Neural cell (in vitro differentiated cells): ENCODE results near the gene SLC35E4. TPM values are rescaled to one million over a fixed set of nuclear protein-coding genes. Genes with fewer than 3 reads are reported as not detected.

Experiments
- H2AFZ ChIP-seq: fragments of 200-600, 300-800 bp; sonication (generic), shearing (Covaris generic); 2 replicates; pipeline ENCODE4 v1.6.0; 2014; ENCODE audit warnings: low read depth, mild to moderate bottlenecking, antibody characterized with exemption, low read length, moderate library complexity
- H3F3A ChIP-seq: fragments of 200-600 bp; shearing (Covaris generic); 2 replicates; pipeline ENCODE4 v1.6.1; 2016; ENCODE audit warnings: mild to moderate bottlenecking, moderate library complexity, mixed read lengths, antibody characterized with exemption, low read length; ENCODE audit not compliant: insufficient read depth, poor library complexity, severe bottlenecking
- H3K27ac ChIP-seq: fragments of 200-600, 300-800 bp; sonication (generic), shearing (Covaris generic); 2 replicates; pipeline ENCODE4 v1.5.1; 2014; ENCODE audit warnings: mild to moderate bottlenecking, low read length, moderate library complexity
- H3K27me3 ChIP-seq: fragments of 300-800, 200-600 bp; sonication (generic), shearing (Covaris generic); 2 replicates; pipeline ENCODE4 v1.6.0; 2014; ENCODE audit warnings: mild to moderate bottlenecking, low read depth, low read length, moderate library complexity; ENCODE audit not compliant: insufficient read depth
- H3K36me3 ChIP-seq: fragments of 300-800, 200-600 bp; sonication (generic), shearing (Covaris generic); 2 replicates; pipeline ENCODE4 v1.5.1; 2014; ENCODE audit warnings: mild to moderate bottlenecking, antibody characterized with exemption, low read length, moderate library complexity; ENCODE audit not compliant: insufficient read depth
- H3K4me2 ChIP-seq: fragments of 300-800, 200-600 bp; sonication (generic), shearing (Covaris generic); 2 replicates; pipeline ENCODE4 v1.6.0; 2014; ENCODE audit warnings: mild to moderate bottlenecking, low read length
- H3K4me3 ChIP-seq: fragments of 300-800, 200-600 bp; sonication (generic), shearing (Covaris generic); 2 replicates; pipeline ENCODE4 v1.5.1; 2014; ENCODE audit warnings: mild to moderate bottlenecking, low read length, moderate library complexity
- H3K79me2 ChIP-seq: fragments of 200-600 bp; shearing (Covaris generic); replicated peaks from 2 replicates; pipeline ENCODE4 v1.6.0; 2014; ENCODE audit warnings: mild to moderate bottlenecking, low read length, moderate library complexity; ENCODE audit not compliant: insufficient read depth
- H3K9ac ChIP-seq: fragments of 300-800, 200-600 bp; sonication (generic), shearing (Covaris generic); 2 replicates; pipeline ENCODE4 v1.6.1; 2016; ENCODE audit warnings: mild to moderate bottlenecking, low read length, mixed read lengths
- H3K9me2 ChIP-seq: fragments of 200-600 bp; shearing (Covaris generic); 2 replicates; pipeline ENCODE4 v1.6.1; 2016; ENCODE audit warnings: mild to moderate bottlenecking, low read length, mixed read lengths; ENCODE audit not compliant: insufficient read depth
- H3K9me3 ChIP-seq: fragments of 200-600, 300-800 bp; sonication (generic), shearing (Covaris generic); 2 replicates; pipeline ENCODE4 v1.6.1; 2016; ENCODE audit warnings: mild to moderate bottlenecking, mixed run types, low read length, moderate library complexity, mixed read lengths
- H4K20me1 ChIP-seq: fragments of 200-600 bp; shearing (Covaris generic); 2 replicates; pipeline ENCODE4 v1.6.1; 2016; ENCODE audit warnings: mild to moderate bottlenecking, mixed run types; ENCODE audit not compliant: insufficient read depth
- CTCF ChIP-seq: fragments of 450-650 bp; IDR thresholded peaks from 2 replicates; pipeline ENCODE4 v1.5.1; 2014; ENCODE audit warnings: antibody characterized with exemption, mild to moderate bottlenecking, moderate library complexity; ENCODE audit not compliant: poor library complexity, severe bottlenecking
- EP300 ChIP-seq: fragments of 450-650 bp; conservative IDR thresholded peaks from 2 replicates; pipeline ENCODE4 v1.6.1; 2014; ENCODE audit warnings: antibody characterized with exemption, mild to moderate bottlenecking, moderate library complexity; ENCODE audit not compliant: poor library complexity, severe bottlenecking
- EZH2 ChIP-seq: fragments of 200-600, 300-800 bp; shearing (Covaris generic), sonication (generic); IDR thresholded peaks from 2 replicates; pipeline ENCODE4 v1.6.1; 2014; ENCODE audit warnings: antibody characterized with exemption, low read length, borderline replicate concordance, mild to moderate bottlenecking; ENCODE audit not compliant: insufficient read depth, poor library complexity, severe bottlenecking
- MXI1 ChIP-seq: fragments of 450-650 bp; conservative IDR thresholded peaks from 2 replicates; pipeline ENCODE4 v1.6.1; 2014; ENCODE audit warnings: antibody characterized with exemption, mild to moderate bottlenecking; ENCODE audit not compliant: poor library complexity, severe bottlenecking
- POLR2AphosphoS5 ChIP-seq: IDR thresholded peaks from 2 replicates; pipeline ENCODE4 v1.6.1; 2012
- RAD21 ChIP-seq: fragments of 450-650 bp; conservative IDR thresholded peaks from 2 replicates; pipeline ENCODE4 v1.6.1; 2014; ENCODE audit warnings: antibody characterized with exemption, mild to moderate bottlenecking, moderate library complexity
- SMC3 ChIP-seq: fragments of 450-650 bp; conservative IDR thresholded peaks from 2 replicates; pipeline ENCODE4 v1.6.1; 2014; ENCODE audit warnings: antibody characterized with exemption, mild to moderate bottlenecking, moderate library complexity; ENCODE audit not compliant: poor library complexity
- TAF1 ChIP-seq: IDR thresholded peaks from 2 replicates; pipeline ENCODE4 v1.6.1; 2012; ENCODE audit warnings: low read depth
- polyA plus RNA-seq: library from polyadenylated mRNA; depleted of rRNA; stranded (reverse); fragments of >200 nt; gene quantifications from 2 replicates; pipeline ENCODE4 v1.2.3, GENCODE V29; 2014
- TF ChIP-seq, protein P1 (sequence below): IDR thresholded peaks from 2 replicates; pipeline ENCODE4 v1.6.1; 2012; ENCODE audit warnings: borderline replicate concordance

Gene SLC35E4
- polyA plus RNA-seq, 1 donor from 2014 or later = 5.5 TPM

- H3K4me2 ChIP-seq = no peak overlapping the region
- H3K27me3 ChIP-seq = no peaks in the 10 kb centered on the region
- H2AFZ ChIP-seq = no peak overlapping the region
- H3K79me2 ChIP-seq = peaks cover 7% of the 10 kb centered on the region
- H3K9me3 ChIP-seq = no peaks in the 10 kb centered on the region
- H3F3A ChIP-seq = no peaks in the 10 kb centered on the region
- TF ChIP-seq, protein P1, sequence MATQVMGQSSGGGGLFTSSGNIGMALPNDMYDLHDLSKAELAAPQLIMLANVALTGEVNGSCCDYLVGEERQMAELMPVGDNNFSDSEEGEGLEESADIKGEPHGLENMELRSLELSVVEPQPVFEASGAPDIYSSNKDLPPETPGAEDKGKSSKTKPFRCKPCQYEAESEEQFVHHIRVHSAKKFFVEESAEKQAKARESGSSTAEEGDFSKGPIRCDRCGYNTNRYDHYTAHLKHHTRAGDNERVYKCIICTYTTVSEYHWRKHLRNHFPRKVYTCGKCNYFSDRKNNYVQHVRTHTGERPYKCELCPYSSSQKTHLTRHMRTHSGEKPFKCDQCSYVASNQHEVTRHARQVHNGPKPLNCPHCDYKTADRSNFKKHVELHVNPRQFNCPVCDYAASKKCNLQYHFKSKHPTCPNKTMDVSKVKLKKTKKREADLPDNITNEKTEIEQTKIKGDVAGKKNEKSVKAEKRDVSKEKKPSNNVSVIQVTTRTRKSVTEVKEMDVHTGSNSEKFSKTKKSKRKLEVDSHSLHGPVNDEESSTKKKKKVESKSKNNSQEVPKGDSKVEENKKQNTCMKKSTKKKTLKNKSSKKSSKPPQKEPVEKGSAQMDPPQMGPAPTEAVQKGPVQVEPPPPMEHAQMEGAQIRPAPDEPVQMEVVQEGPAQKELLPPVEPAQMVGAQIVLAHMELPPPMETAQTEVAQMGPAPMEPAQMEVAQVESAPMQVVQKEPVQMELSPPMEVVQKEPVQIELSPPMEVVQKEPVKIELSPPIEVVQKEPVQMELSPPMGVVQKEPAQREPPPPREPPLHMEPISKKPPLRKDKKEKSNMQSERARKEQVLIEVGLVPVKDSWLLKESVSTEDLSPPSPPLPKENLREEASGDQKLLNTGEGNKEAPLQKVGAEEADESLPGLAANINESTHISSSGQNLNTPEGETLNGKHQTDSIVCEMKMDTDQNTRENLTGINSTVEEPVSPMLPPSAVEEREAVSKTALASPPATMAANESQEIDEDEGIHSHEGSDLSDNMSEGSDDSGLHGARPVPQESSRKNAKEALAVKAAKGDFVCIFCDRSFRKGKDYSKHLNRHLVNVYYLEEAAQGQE = no peak
- TF ChIP-seq TAF1 = no peak
- TF ChIP-seq EP300 = no peak
- no peak for TF ChIP-seq SMC3
- no peak for TF ChIP-seq EZH2
- no peak for TF ChIP-seq MXI1
- no peak for TF ChIP-seq RAD21
- TF ChIP-seq CTCF = no peak
- no peak for TF ChIP-seq POLR2AphosphoS5
- H3K4me3 ChIP-seq = peak overlapping the region; percentile 79
- no peaks in the 10 kb centered on the region for H3K36me3 ChIP-seq
- H3K9me2 ChIP-seq = no peaks in the 10 kb centered on the region
- H3K9ac ChIP-seq = no peak overlapping the region
- H3K27ac ChIP-seq = no peak overlapping the region
- no peaks in the 10 kb centered on the region for H4K20me1 ChIP-seq
Observed at GRCh38 chr22:30665786-30666185, 30.2 kb downstream of the SLC35E4 start.

- Histone ChIP-seq H4K20me1 (no peaks in the 10 kb centered on the region), H3K9ac (peak overlapping the region; percentile 68), H3K36me3 (no peaks in the 10 kb centered on the region), H3F3A (no peaks in the 10 kb centered on the region), H3K79me2 (peaks cover 7% of the 10 kb centered on the region), H3K9me3 (no peaks in the 10 kb centered on the region), H3K4me3 (peak overlapping the region; percentile 79), H3K4me2 (peak overlapping the region; percentile 69), H3K27me3 (no peaks in the 10 kb centered on the region), H3K9me2 (no peaks in the 10 kb centered on the region), H2AFZ (peak overlapping the region; percentile 41), H3K27ac (peak overlapping the region; percentile 48)
- TF ChIP-seq EP300 = no peak
- no peak for TF ChIP-seq EZH2
- TF ChIP-seq MXI1 = no peak
- TF ChIP-seq POLR2AphosphoS5 = no peak
- no peak for TF ChIP-seq TAF1
- TF ChIP-seq SMC3 = no peak
- TF ChIP-seq CTCF = no peak
- TF ChIP-seq, protein P1 = no peak
- TF ChIP-seq RAD21 = no peak
Observed at GRCh38 chr22:30667107-30667493, 31.5 kb downstream of the SLC35E4 start.
